ENCODE data around the gene PITPNC1.
"Not testable (repeated sequence)": the region's sequence is repeated elsewhere in the genome, so short reads cannot be mapped to it uniquely, and the experiment has no call there.

PITPNC1 gene

GRCh38 chr17:67624886-67625656, 248.0 kb downstream of the PITPNC1 start:
- H3K4me3 ChIP-seq (ENCODE audit: low read depth, low read length): no peak overlapping the region
- TF ChIP-seq, protein P1, sequence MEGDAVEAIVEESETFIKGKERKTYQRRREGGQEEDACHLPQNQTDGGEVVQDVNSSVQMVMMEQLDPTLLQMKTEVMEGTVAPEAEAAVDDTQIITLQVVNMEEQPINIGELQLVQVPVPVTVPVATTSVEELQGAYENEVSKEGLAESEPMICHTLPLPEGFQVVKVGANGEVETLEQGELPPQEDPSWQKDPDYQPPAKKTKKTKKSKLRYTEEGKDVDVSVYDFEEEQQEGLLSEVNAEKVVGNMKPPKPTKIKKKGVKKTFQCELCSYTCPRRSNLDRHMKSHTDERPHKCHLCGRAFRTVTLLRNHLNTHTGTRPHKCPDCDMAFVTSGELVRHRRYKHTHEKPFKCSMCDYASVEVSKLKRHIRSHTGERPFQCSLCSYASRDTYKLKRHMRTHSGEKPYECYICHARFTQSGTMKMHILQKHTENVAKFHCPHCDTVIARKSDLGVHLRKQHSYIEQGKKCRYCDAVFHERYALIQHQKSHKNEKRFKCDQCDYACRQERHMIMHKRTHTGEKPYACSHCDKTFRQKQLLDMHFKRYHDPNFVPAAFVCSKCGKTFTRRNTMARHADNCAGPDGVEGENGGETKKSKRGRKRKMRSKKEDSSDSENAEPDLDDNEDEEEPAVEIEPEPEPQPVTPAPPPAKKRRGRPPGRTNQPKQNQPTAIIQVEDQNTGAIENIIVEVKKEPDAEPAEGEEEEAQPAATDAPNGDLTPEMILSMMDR (IDR thresholded peaks at IDR 0.05; ENCODE audit: low read depth, low read length, missing control alignments): no peak
- no peak for DNase-seq (ENCODE audit: low read depth)

GRCh38 chr17:67625971-67626370, 248.9 kb downstream of the PITPNC1 start:
- H3K4me3 ChIP-seq (ENCODE audit: low read depth, low read length): no peak overlapping the region
- no peak for DNase-seq (ENCODE audit: low read depth)
- TF ChIP-seq, protein P1 (IDR thresholded peaks at IDR 0.05; ENCODE audit: low read depth, low read length, missing control alignments): no peak

- no peak overlapping the region for H3K4me3 ChIP-seq (ENCODE audit: low read depth, low read length)
- TF ChIP-seq, protein P1 (IDR thresholded peaks at IDR 0.05; ENCODE audit: low read depth, low read length, missing control alignments): peak; percentile 45
- no peak for DNase-seq (ENCODE audit: low read depth)
Measured at GRCh38 chr17:67628580-67629013, 251.5 kb downstream of the PITPNC1 start.

- TF ChIP-seq, protein P1 (IDR thresholded peaks at IDR 0.05; ENCODE audit: low read depth, low read length, missing control alignments): peak; percentile 46
- no peak for DNase-seq (ENCODE audit: low read depth)
- H3K4me3 ChIP-seq (ENCODE audit: low read depth, low read length): no peak overlapping the region
Measured at GRCh38 chr17:67629971-67630320, 252.9 kb downstream of the PITPNC1 start.

DNA sequence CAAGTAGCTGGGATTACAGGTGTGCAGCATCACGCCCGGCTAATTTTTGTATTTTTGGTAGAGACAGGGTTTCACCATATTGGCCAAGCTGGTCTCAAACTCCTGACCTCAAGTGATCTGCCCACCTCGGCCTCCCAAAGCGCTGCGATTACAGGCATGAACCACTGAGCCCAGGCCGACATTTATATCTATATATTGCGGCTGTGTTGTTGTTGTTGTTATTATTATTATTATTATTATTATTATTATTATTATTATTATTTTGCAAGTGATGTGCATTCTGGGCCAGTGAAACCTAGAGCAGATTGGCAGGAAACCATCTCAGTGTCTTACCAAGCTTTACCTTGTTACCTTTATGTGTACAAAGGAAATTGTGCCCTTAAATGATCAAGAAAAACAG, 253.8 kb downstream of the PITPNC1 start:
- H3K4me3 ChIP-seq (ENCODE audit: low read depth, low read length); DNase-seq (ENCODE audit: low read depth): not testable (repeated sequence)

DNA sequence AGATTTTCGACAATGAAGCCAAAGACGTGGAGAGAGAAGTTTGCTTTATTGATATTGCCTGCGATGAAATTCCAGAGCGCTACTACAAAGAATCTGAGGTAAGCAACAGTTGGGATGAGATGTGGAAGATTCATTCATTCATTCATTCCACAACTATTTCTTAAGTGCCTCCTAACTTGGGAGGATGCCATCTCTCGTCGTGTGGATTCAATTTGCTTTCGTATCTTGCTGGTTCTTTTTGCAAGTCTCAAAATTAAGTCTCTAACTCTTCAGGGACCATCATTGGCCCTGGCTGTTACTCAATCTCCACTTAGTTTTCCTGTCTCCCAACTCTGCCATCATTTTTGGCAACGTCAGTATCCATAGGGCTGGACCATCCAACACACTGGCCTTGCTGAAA, 255.1 kb downstream of the PITPNC1 start:
- TF ChIP-seq, protein P1 (IDR thresholded peaks at IDR 0.05; ENCODE audit: low read depth, low read length, missing control alignments): no peak
- H3K4me3 ChIP-seq (ENCODE audit: low read depth, low read length): no peak overlapping the region
- DNase-seq (ENCODE audit: low read depth): no peak

GRCh38 chr17:67633751-67634211, 256.7 kb downstream of the PITPNC1 start:
- DNase-seq (ENCODE audit: low read depth): no peak
- TF ChIP-seq, protein P1 (IDR thresholded peaks at IDR 0.05; ENCODE audit: low read depth, low read length, missing control alignments): no peak
- H3K4me3 ChIP-seq (ENCODE audit: low read depth, low read length): no peak overlapping the region

All from GM12864 (cell line).